ENCODE results near the gene RAB8A.

- no peak for TF ChIP-seq CTCF (conservative IDR thresholded peaks at IDR 0.05; ENCODE audit: low read depth, low read length)
- TF ChIP-seq EZH2 (IDR thresholded peaks at IDR 0.05; ENCODE audit: borderline replicate concordance, low read depth, low read length, poor library complexity, severe bottlenecking) = no peak
Observed at GRCh38 chr19:16121141-16121540, 9.5 kb downstream of the RAB8A start.

Data from A673 (cell line).